GM12878 (cell line): ENCODE measurements around the gene SLC17A2. TPM values are rescaled to one million over a fixed set of nuclear protein-coding genes. Genes with fewer than 3 reads are reported as not detected.

Experiments
- ATAC-seq: fragments of 200-7000 bp; cut with Tn5 transposase; 3 replicates; pipeline ENCODE4 v1.9.1; 2020; ENCODE audit warnings: mild to moderate bottlenecking, moderate library complexity
- BruUV-seq: library from RNA; stranded (reverse); fragments of 400-500 nt; replicated peaks from 2 replicates; lab custom pipeline; 2021; lab: Mats Ljungman, UMichigan
- CTCF ChIA-PET: fragments of 300-600 bp; sonication (Branson Sonifier 250); formaldehyde crosslinking; extraction: SDS; loops from one replicate; lab custom pipeline; 2021; ENCODE audit warnings: inconsistent platforms; lab: Yijun Ruan, JAX
- POLR2A ChIA-PET: fragments of 350-600 bp; formaldehyde crosslinking; extraction: SDS; loops from one replicate; lab custom pipeline; 2021; ENCODE audit warnings: inconsistent platforms; lab: Charles Lee
- RAD21 ChIA-PET: fragments of 300-600 bp; sonication (Branson Sonifier 250); formaldehyde crosslinking; loops from one replicate; lab custom pipeline; 2023; ENCODE audit warnings: antibody characterized with exemption; ENCODE audit not compliant: unreplicated experiment; lab: Charles Lee
- SMC1A ChIA-PET: fragments of 300-600 bp; sonication (Branson Sonifier 250); formaldehyde crosslinking; loops from one replicate; lab custom pipeline; 2023; ENCODE audit not compliant: unreplicated experiment, uncharacterized antibody; lab: Charles Lee
- DNase-seq: peaks from one replicate; pipeline ENCODE4 v3.0.0-alpha.2; 2011; ENCODE audit warnings: low read depth, low spot score
- FAIRE-seq: peaks from 3 replicates; lab custom pipeline; 2011; peaks lifted over from hg19 to GRCh38; lab: Jason Lieb, UNC
- H2AFZ ChIP-seq: 2 replicates; pipeline ENCODE4 v1.6.0; 2011; ENCODE audit warnings: low read depth, low read length, control low read depth; ENCODE audit not compliant: control insufficient read depth
- H3K27ac ChIP-seq: 2 replicates; pipeline ENCODE4 v1.5.1; 2011; ENCODE audit warnings: control low read depth; ENCODE audit not compliant: control insufficient read depth, insufficient read depth
- H3K27me3 ChIP-seq, 2 experiments: replicated peaks in 1 of 2; 2 replicates each; pipeline versions ENCODE4 v1.6.0 to v1.6.1; 2011; ENCODE audit warnings: low read length in 1 of 2; ENCODE audit not compliant: control insufficient read depth in 2 of 2, insufficient read depth in 2 of 2
- H3K36me3 ChIP-seq, 2 experiments: 2 replicates each; pipeline ENCODE4 v1.5.1; 2011; ENCODE audit warnings: low read length in 1 of 2; ENCODE audit not compliant: control insufficient read depth in 2 of 2, insufficient read depth in 2 of 2
- H3K4me1 ChIP-seq: 2 replicates; pipeline ENCODE4 v1.6.1; 2011; ENCODE audit warnings: mild to moderate bottlenecking, low read length, moderate library complexity, mixed read lengths; ENCODE audit not compliant: control insufficient read depth, insufficient read depth
- H3K4me2 ChIP-seq: 2 replicates; pipeline ENCODE4 v1.6.0; 2011; ENCODE audit warnings: control low read depth; ENCODE audit not compliant: control insufficient read depth, insufficient read depth
- H3K4me3 ChIP-seq: fragments of 200-600 bp; sonication (generic); 2 replicates; pipeline ENCODE4 v1.5.1; 2016
- H3K79me2 ChIP-seq: 2 replicates; pipeline ENCODE4 v1.6.0; 2011; ENCODE audit warnings: low read length; ENCODE audit not compliant: control insufficient read depth, insufficient read depth
- H3K9ac ChIP-seq: 2 replicates; pipeline ENCODE4 v1.8.0; 2011; ENCODE audit warnings: low read length, control low read depth, mixed read lengths; ENCODE audit not compliant: control insufficient read depth, insufficient read depth
- H3K9me3 ChIP-seq: replicated peaks from 3 replicates; pipeline ENCODE4 v1.5.1; 2011; ENCODE audit warnings: mild to moderate bottlenecking, low read length; ENCODE audit not compliant: control insufficient read depth, insufficient read depth
- H4K20me1 ChIP-seq: 2 replicates; pipeline ENCODE4 v1.6.0; 2011; ENCODE audit not compliant: control insufficient read depth, insufficient read depth
- BRCA1 ChIP-seq: IDR thresholded peaks from 2 replicates; pipeline ENCODE4 v1.6.1; 2011; ENCODE audit warnings: low read depth, low read length, improper control_type of control experiment
- HDAC6 ChIP-seq: fragments of 200-600 bp; sonication (generic); IDR thresholded peaks from one replicate; pipeline ENCODE4 v1.8.0; 2017; ENCODE audit warnings: antibody characterized with exemption; ENCODE audit not compliant: unreplicated experiment
- KAT2A ChIP-seq: conservative IDR thresholded peaks from 2 replicates; pipeline ENCODE4 v1.6.1; 2011; ENCODE audit warnings: low read depth, low read length; ENCODE audit not compliant: control insufficient read depth
- KDM1A ChIP-seq: fragments of 200-600 bp; sonication (generic); IDR thresholded peaks from 2 replicates; pipeline ENCODE4 v1.6.1; 2016; ENCODE audit warnings: borderline replicate concordance
- NFYB ChIP-seq: IDR thresholded peaks from 2 replicates; pipeline ENCODE4 v1.6.1; 2011; ENCODE audit warnings: low read depth, mild to moderate bottlenecking, low read length, improper control_type of control experiment, moderate library complexity; ENCODE audit not compliant: insufficient read depth
- POU2F2 ChIP-seq: IDR thresholded peaks from 3 replicates; pipeline ENCODE4 v1.6.1; 2011; ENCODE audit warnings: low read depth, mild to moderate bottlenecking, low read length, borderline replicate concordance
- TCF7 ChIP-seq: IDR thresholded peaks from 2 replicates; pipeline ENCODE4 v1.6.1; 2014; ENCODE audit warnings: antibody characterized with exemption, borderline replicate concordance
- YY1 ChIP-seq: IDR thresholded peaks from 2 replicates; pipeline ENCODE4 v1.6.1; 2011; ENCODE audit warnings: low read depth, mild to moderate bottlenecking, low read length
- WGBS: methylation state at CpG from one replicate; pipeline ENCODE4 v1.1.6; 2016; ENCODE audit warnings: low lambda C conversion rate; ENCODE audit not compliant: insufficient replicate concordance, insufficient coverage; ENCODE audit errors: missing lambda C conversion rate; 5-methylcytosine and 5-hydroxymethylcytosine counted together
- in situ Hi-C: fragments of 300-500 bp; cut with MboI; formaldehyde crosslinking; loops from 9 replicates; pipeline ENCODE4 v1.14.3; 2018; ENCODE audit warnings: mixed read lengths
- intact Hi-C: fragments of 100-400 bp; cut with micrococcal nuclease; formaldehyde crosslinking; loops from one replicate; pipeline ENCODE4 v1.14.2; 2022; ENCODE audit not compliant: unreplicated experiment
- polyA plus RNA-seq, 11 experiments: library from polyadenylated mRNA; depleted of rRNA in 4 of 11; unstranded in 6 of 11; stranded (reverse) in 5 of 11; fragments of >200 nt; fragmentation: Nextera tagmentation in 4 of 11; fragmentation: Illumina TruSeq in 1 of 11; extraction: Ambion mirVana in 4 of 11; extraction: Trizol in 1 of 11; gene quantifications; 1 replicate in 1 of 11; 2 replicates in 10 of 11; pipeline versions ENCODE4 v1.2.1 to v1.2.3, GENCODE V29; 2011 to 2016; ENCODE audit warnings: inconsistent platforms in 2 of 11, missing spikeins in 2 of 11, low read depth in 1 of 11
- total RNA-seq, 4 experiments: library from RNA; depleted of rRNA in 3 of 4; stranded (reverse); fragments of >200 nt in 3 of 4; fragmentation: Illumina TruSeq in 1 of 4; extraction: Trizol in 1 of 4; gene quantifications; 2 replicates each; pipeline versions ENCODE4 v1.2.1 to v1.2.3, GENCODE V29; 2013 to 2021
- TF ChIP-seq, protein P1 (sequence below): IDR thresholded peaks from 2 replicates; pipeline ENCODE4 v1.6.1; 2012; ENCODE audit warnings: low read depth, low read length, improper control_type of control experiment

The SLC17A2 gene
- total and polyA plus RNA-seq, 10 of the 15 experiments (the other 5 are each of a cell fraction or from before 2014, with no cell fraction given): not detected

- ChIA-PET RAD21 (no interaction called here), CTCF (no interaction called here), POLR2A (no interaction called here), SMC1A (no interaction called here)
- no peak for TF ChIP-seq POU2F2
- TF ChIP-seq, protein P1, sequence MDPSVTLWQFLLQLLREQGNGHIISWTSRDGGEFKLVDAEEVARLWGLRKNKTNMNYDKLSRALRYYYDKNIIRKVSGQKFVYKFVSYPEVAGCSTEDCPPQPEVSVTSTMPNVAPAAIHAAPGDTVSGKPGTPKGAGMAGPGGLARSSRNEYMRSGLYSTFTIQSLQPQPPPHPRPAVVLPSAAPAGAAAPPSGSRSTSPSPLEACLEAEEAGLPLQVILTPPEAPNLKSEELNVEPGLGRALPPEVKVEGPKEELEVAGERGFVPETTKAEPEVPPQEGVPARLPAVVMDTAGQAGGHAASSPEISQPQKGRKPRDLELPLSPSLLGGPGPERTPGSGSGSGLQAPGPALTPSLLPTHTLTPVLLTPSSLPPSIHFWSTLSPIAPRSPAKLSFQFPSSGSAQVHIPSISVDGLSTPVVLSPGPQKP: no peak
- no peak for TF ChIP-seq HDAC6
- TF ChIP-seq BRCA1: no peak
- no peak for TF ChIP-seq NFYB
- TF ChIP-seq KAT2A: no peak
- no peak for TF ChIP-seq KDM1A
- no peak for TF ChIP-seq TCF7
- no peak for TF ChIP-seq YY1
- intact Hi-C loops (no loop called here), in situ Hi-C loops (no loop called here)
- Histone ChIP-seq H3K4me1 (peaks cover 1% of the 10 kb centered on the region), H3K9ac (no peak overlapping the region), H4K20me1 (no peaks in the 10 kb centered on the region), H3K4me2 (no peak overlapping the region), H3K9me3 (no peaks in the 10 kb centered on the region; the same call in 1 of the 3 replicates), H3K36me3 (no peaks in the 10 kb centered on the region), H2AFZ (no peak overlapping the region), H3K79me2 (no peaks in the 10 kb centered on the region), H3K27ac (no peak overlapping the region), H3K27me3 (no peaks in the 10 kb centered on the region), H3K4me3 (no peak overlapping the region)
- no peak for DNase-seq
- no peak for FAIRE-seq
- no peak for ATAC-seq
- no TSS peak for BruUV-seq
- 75% methylated on average over 3 of the region's 3 CpGs for WGBS
Observed at GRCh38 chr6:25953733-25954132, 23.2 kb upstream of the SLC17A2 start.
